NCI-H146 (cell line): ENCODE results near the gene DDX47.
"Not testable (repeated sequence)": the region's sequence is repeated elsewhere in the genome, so short reads cannot be mapped to it uniquely, and the experiment has no call there.

Source experiments
- DNase-seq: peaks from one replicate; lab custom pipeline; 2025; lab: John Stamatoyannopoulos, UW

Gene DDX47

GRCh38 chr12:12872139-12872933 lies 59.2 kb downstream of the DDX47 start:
- DNase-seq, result peak; percentile 26

- DNase-seq, result no peak
Measured at GRCh38 chr12:12872934-12873275, 59.8 kb downstream of the DDX47 start.

DNA sequence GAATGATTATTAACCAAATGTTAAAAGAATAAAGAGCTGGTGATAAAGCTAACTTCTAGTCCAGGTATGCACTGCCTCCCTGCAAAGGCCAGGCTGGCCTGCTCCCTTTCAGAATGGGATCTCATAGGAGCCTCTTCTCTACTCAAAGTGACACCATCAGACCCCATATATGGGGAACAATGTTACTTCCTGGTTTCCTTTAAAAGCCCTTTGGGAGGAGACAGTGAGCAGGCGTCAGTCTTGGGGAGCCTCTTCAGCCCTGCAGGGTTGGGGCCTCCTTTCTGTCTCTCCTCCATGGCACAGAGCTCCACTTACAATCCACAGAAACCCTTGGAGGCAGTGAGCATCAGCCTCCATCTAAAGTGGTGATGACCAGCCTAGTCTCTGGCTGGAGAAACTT lies 60.9 kb downstream of the DDX47 start:
- DNase-seq, result no peak

DNA sequence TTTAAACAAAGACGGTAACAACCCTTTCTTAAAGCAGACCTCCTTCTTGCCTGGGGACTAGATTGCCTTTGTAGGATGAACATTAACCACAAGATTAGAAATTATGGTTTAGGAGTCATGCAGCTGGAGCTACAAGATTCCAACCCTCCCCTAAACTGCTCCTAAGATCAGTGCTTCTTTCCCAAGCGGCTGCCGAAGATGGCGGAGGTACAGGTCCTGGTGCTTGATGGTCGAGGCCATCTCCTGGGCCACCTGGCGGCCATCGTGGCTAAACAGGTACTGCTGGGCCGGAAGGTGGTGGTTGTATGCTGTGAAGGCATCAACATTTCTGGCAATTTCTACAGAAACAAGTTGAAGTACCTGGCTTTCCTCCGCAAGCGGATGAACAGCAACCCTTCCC lies 62.2 kb downstream of the DDX47 start:
- DNase-seq, result not testable (repeated sequence)

- DNase-seq, result no peak
Measured at GRCh38 chr12:12877153-12877768, 64.1 kb downstream of the DDX47 start.

DNA sequence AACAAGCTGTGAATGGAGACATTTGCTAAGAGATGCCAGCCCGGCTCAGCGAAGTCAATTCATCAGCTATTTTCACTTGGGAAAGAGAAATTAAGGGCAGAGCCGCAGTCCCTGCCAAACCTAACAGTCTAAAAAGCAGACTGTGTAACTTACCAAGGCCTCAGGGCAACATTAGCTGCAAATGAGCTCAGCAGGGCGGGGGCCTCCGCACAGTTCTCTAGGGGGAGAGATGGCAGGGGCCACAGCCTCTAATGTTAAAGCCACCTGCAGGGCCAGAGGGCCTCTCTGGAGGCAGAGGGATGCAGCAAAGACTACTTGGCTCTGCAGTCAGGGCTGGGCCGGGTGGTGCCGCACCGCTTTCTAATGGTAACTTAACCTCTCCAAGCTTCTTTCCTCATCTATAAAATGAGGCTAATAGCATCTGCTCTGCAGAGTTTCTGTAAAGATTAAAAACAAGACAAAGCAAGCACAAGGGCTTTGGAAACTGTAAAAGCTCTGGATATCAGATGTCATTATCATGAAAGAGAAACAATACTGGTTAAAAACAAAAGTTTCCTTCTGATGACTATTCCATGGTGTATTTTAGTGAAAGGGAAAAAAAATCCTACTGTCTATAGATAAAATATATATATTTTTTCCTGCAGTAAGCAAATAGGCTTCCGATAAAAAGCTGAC lies 64.8 kb downstream of the DDX47 start:
- no peak for DNase-seq
